NCI-H2227 (cell line): ENCODE results near the gene ASAH2.
"Not testable (repeated sequence)": the region's sequence is repeated elsewhere in the genome, so short reads cannot be mapped to it uniquely, and the experiment has no call there.

Source experiments
- DNase-seq: peaks from one replicate; lab custom pipeline; 2025; ENCODE audit not compliant: unreplicated experiment; lab: John Stamatoyannopoulos, UW

Gene ASAH2

DNA sequence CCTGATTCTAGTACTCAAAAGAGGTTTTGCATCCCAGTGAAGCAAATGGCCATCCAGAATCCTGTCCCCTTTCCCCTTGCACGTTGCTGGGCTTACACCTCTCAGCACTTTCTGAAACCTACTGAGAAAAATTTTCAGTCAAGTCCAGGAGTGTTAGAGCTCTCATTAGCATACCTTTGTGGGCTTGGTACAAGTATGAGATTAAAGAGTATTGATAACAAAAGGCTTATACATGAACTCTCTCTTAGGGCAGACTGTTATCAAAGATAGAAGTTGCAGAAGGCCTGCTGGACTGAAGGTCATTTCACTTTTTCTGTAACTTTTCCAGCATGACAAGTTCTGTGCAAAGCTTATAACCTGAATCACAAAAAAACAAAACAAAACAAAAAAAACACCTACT is at the start of gene ASAH2:
TSS of gene ASAH2 (minus strand) at position 123 of the 400 bp plus-strand sequence. CDS start 2,906 bp downstream, outside the sequence.
- no peak for DNase-seq

DNA sequence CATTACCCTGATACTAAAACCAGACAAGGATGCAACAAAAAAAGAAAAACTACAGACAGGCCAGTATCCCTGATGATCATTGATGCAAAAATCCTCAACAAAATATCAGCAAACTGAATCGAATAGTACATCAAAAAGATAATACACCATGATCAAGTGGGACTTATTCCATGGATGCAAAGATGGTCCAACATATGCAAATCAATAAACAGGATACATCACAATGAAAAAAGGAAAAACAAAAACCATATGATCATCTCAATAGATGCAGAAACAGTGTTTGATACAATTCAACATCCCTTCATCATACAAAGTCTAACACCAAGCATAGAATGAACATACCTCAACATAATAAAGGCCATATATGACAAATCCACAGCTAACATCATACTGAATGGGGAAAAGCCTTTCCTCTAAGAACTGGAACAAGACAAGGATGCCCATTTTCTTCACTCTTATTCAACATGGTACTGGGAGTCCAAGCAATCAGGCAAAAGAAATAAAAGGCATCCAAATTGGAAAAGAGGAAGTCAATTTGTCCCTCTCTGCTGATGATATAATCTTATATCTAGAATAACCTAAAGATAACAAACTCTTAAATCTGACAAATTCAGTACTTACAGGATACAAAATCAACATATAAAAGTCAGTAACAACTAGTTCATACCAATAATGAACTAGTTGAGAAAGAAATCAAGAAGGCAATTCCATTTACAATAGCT is 48.8 kb upstream of the ASAH2 start:
- no peak for DNase-seq

GRCh38 chr10:50295367-50295766 is 44.1 kb upstream of the ASAH2 start:
- DNase-seq, result no peak

GRCh38 chr10:50294582-50294981 is 43.3 kb upstream of the ASAH2 start:
- DNase-seq, result no peak

- no peak for DNase-seq
Measured at GRCh38 chr10:50293513-50294313, 42.4 kb upstream of the ASAH2 start.

GRCh38 chr10:50291261-50291850 is 40.0 kb upstream of the ASAH2 start:
- no peak for DNase-seq

GRCh38 chr10:50289196-50289595 is 37.9 kb upstream of the ASAH2 start:
- no peak for DNase-seq

DNA sequence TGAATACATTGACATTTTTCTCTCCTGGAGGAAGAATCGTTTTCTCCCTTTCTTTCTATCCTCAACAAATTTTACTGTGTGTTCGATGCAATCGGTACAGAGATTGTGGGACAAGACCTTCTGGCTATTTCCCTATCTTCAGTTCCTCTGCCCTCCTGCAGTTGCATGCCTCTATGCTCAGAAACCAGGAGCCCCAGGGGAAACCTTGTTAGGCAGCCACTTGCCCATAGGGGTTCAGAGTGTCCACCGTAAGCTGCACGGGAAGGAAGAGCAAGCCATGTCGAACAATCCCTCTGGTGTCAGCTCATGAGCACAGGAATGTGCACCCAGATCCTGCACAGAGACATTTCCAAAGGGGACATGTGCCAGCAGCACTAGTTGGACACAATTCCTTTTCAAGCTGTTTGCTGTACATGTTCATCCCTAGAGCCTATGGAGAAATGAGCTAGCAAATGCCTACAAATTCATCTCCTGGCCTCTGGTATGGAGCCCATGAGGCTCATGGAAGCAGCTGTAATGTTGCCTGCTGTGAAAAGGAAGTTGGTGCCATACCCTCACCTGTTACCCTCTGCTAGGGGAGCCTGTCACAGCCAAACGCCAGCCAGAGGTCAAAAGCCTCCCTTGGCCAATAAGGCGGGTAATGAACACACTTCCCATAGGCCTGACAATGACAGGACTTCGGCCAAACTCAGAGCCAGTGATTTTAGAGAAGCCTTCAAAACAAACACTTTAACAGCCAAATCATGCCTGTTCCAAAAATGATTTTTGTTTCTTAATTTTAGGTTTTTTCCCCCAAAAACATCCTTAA is 35.9 kb upstream of the ASAH2 start:
- DNase-seq, result no peak

DNA sequence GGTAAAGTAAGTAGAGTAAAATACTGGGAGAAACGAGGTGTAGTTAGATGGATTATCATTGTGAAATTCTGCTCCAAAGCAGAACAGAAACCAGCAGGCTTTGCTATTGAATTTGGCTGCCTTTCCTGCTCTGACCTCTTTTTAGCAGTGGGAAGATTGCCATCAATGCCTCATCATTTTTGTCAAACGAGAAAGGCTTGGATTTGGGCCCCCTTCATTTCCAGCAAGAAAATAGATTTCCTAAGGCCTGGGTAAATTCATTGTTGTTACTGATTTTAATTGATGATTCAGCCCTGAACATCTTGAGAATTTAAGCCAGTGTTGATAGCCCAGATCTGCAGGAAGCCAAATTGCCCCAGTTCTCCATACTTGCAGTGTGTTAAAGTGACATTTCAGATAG is 35.2 kb upstream of the ASAH2 start:
- DNase-seq, result no peak

DNA sequence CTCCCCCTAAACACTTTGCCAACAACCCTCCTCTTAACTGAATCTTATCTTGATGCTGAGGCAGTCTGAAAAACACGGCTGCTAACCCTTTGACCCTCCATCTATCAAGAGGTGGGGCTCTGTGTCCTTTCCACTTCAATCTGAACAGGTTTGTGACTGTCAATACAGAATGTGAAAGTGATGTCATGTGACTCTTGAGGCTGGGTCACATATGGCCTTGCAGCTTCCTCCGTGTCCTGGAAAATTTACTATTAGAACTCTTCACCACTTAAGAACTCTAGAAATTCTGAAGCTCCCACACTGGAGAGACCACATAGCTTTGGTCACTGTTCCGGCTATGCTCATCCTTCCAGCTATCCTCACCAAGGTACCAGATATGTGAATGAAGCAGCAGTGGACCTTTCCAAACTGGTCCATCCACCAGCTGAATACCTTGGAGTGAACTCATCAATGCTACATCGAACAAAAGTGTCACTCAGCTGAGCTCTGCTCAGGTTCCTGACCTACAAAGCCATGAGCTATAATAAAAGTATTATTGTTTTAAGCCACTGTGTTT is 30.7 kb upstream of the ASAH2 start:
- DNase-seq, result no peak

DNA sequence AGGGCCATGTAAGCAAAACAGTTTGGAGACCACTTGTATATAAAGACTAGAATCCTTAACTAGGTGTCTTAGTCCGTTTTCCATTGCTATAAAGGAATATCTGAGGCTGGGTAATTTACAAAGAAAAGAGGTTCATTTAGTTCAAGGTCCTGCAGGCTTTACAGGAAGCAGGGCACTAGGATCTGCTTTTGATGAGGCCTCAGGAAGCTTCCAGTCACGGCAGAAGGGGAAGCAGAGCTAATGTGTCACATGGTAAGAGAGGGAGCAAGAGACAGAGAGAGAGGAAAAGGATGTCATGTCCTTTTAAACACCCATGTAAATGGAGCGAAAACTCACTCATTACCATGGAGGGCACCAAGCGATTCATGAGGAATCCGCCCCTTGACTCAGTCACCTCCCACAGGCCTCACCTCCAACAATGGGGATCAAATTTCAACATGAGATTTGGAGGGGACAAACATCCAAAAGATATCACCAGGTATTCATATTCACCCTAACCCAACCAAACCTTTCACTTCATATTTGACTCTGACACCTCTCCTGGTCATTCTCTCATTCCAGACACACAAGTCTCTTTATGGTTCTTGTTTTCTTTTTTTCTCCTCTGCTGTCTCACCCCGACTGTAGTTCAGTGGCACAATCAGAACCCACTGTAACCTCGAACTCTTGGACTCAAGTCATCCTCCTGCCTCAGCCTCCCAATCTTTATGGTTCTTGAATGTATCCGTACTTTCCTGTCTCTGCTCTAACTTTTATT is 30.1 kb upstream of the ASAH2 start:
- no peak for DNase-seq

DNA sequence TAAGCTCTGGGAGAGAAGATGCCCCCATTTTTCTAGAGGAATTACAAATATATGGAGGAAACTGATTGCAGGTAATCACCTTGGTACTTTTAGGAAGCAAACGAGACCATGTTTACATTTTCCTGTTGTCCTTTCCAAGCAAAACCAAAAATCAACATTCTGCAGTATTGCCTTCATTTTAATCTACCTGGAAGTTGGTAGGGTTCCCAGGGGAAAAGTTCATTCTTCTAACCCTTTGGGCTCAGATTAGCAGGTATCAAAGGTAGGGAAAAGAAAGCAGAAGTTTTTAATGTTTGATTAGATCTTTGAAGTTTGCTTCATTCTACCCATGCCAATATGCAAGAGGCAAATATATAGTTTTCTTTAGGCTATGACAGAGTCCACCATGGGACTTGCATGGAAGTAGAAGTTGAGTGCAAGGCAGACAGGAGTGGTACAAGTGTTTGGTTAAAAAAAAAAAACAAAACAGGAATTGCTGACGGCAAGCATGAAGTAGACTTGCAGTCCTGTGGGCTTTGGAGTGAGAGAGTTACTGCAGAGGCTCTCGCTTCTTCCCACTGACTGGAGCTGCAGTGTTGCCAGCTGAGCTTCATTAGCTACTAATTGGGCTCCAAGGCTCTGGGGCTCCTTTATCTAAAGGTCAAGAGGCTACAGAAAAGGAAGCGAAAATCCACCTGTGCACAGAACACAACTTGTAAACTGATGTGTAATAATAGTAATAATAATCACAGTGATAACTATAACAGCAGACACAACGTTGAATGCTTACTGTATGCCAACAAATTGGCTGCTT is 28.9 kb upstream of the ASAH2 start:
- no peak for DNase-seq

DNA sequence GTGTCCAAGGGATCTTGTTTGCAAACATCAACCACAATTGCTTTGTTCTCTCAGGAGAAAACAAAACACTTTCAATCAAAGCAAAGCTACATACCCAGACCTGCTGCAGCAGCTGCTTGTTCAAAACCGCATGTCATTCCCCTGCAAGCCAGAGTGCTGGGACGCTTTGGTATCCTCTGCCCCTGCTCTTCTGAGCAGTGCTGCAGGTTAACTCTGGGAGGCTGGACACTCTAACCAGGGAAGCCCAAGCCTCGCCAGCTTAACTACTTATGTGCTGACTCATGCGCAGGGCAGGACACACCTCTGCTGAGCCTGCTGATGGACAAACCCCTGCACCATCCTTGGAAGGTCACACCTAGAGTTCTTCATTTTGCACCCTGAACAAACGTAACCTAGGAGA is 28.2 kb upstream of the ASAH2 start:
- DNase-seq, result no peak

DNA sequence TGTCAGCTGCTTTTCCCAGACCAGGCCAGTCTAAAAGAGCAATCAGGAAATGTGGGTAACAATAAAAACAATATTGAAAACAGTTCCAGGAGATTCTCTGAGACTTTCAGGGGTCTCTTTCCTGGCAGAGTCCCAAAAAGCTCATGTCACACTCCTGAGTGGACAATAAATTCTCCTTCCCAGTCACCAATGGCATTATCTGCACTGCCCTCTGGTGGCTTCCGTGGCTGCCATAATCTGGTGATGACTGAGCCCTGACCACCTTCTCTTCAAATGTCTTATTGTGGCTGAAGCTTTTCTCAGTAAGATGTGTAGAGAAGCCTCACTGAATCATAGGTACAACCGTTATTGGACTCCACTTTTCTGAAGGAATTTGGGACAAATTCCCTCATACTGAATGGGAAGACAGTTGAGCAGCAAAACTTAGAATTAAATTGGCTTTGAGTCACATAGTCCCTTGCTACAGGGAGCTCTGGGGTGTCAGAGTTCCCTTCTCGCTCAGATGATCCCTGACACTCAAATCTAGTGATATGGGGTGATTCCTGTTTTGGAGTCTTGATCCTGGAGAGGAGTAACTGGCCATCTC is 24.4 kb upstream of the ASAH2 start:
- DNase-seq, result peak; percentile 1

DNA sequence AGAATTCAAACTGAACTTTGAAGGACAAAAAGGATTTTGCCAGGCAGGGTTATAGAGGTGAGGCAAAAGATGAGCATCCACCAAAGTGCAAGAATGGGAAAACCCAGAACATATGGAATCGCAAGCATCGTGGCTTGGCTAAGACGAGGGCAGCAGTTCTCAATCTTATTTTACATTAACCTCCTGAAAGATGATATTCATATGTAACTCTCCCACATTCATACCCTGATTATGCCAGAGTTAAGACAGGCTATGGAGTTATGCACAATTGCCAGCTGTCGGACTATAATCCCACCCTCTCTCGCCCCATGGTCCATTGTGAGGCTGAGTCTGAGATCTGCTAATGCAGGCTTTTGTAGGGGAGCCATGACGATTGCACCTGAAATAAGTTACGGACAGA is 21.2 kb upstream of the ASAH2 start:
- no peak for DNase-seq

GRCh38 chr10:50271564-50272250 is 20.4 kb upstream of the ASAH2 start:
- DNase-seq, result no peak

GRCh38 chr10:50267877-50268276 is 16.6 kb upstream of the ASAH2 start:
- DNase-seq, result not testable (repeated sequence)

GRCh38 chr10:50262625-50263024 is 11.3 kb upstream of the ASAH2 start:
- DNase-seq, result not testable (repeated sequence)
